Upper lobe of left lung (tissue), 4 donors: Measurements from ENCODE around the gene PDE1C.

ENCODE experiments used
- CTCF ChIP-seq, 6 experiments: fragments of 450-650 bp in 4 of 6; fragments of 200-600 bp in 2 of 6; sonication (generic) in 2 of 6; IDR thresholded peaks; one replicate each; pipeline ENCODE4 v1.5.1; 2016 to 2019; ENCODE audit warnings: antibody characterized with exemption in 6 of 6
- EP300 ChIP-seq, 4 donors: sonication (generic); formaldehyde crosslinking; IDR thresholded peaks; one replicate each; pipeline ENCODE4 v1.5.1; 2017; ENCODE audit warnings: antibody characterized with exemption in 4 of 4, control low read depth in 2 of 4
- POLR2A ChIP-seq, 4 donors: fragments of 450-650 bp; IDR thresholded peaks; one replicate each; pipeline ENCODE4 v1.5.1; 2016 to 2017; ENCODE audit warnings: antibody characterized with exemption in 4 of 4, mild to moderate bottlenecking in 2 of 4

- TF ChIP-seq CTCF (IDR thresholded peaks at IDR 0.05) (no peak), POLR2A (IDR thresholded peaks at IDR 0.05) (no peak), EP300 (IDR thresholded peaks at IDR 0.05) (no peak)
Observed at GRCh38 chr7:31788883-31789680, 281.1 kb downstream of the PDE1C start.
